Fibroblast of mammary gland (primary cell): ENCODE data around the gene PARP1.
"Not testable (repeated sequence)": the region's sequence is repeated elsewhere in the genome, so short reads cannot be mapped to it uniquely, and the experiment has no call there.

Source experiments
- DNase-seq: peaks from one replicate; pipeline ENCODE4 v3.0.0-alpha.2; 2010; ENCODE audit warnings: low read depth
- H3K4me3 ChIP-seq: 2 replicates; pipeline ENCODE4 v1.5.1; 2011; ENCODE audit warnings: low read depth, mild to moderate bottlenecking, low read length, moderate library complexity; ENCODE audit not compliant: control insufficient read depth
- TF ChIP-seq, protein P1 (sequence below): conservative IDR thresholded peaks from 2 replicates; pipeline ENCODE4 v1.5.1; 2011; ENCODE audit warnings: low read depth, low read length, inconsistent platforms; ENCODE audit not compliant: control insufficient read depth, insufficient read depth

The PARP1 gene

DNA sequence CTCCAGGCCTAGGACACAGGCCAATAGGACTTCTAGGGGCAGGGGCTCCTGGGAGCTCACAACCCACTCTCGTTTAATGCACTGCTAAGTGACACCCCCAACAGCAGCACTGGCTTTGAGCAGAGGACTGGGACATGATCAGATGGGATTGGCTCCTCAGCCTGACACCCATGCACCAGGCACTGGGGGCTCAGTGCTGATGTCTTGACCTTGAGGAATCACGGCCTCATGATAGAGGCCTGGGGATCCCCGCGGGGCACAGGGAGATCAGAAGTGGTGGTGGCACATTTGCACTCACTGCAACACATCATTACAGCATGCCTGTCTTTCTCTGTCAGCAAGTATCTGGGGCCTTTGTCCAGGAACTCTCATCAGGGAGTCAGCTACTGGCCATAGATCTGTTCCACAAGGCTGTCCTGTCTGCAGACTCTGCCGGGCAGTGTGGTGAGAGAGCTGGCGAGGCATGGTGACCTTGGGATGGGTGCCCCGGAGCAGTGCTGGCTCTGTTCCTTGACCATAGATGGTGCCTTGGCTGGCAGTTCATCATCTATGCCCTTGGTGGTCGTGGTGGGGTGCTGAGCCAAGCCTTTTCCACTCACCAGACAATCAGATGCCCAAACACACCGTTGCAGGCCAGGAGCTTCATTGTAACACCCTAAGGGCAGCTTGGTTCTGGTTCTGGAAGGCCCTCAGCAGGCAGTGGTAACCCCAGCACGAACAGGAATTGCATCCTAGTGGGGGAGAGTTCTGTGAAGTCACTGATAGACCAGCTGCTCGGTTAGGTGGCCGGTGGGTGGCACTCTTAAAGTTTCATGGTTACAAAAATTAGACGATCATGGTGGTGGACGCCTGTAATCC is 22.2 kb upstream of the PARP1 start:
- H3K4me3 ChIP-seq, result no peak overlapping the region
- no peak for DNase-seq
- TF ChIP-seq, protein P1, sequence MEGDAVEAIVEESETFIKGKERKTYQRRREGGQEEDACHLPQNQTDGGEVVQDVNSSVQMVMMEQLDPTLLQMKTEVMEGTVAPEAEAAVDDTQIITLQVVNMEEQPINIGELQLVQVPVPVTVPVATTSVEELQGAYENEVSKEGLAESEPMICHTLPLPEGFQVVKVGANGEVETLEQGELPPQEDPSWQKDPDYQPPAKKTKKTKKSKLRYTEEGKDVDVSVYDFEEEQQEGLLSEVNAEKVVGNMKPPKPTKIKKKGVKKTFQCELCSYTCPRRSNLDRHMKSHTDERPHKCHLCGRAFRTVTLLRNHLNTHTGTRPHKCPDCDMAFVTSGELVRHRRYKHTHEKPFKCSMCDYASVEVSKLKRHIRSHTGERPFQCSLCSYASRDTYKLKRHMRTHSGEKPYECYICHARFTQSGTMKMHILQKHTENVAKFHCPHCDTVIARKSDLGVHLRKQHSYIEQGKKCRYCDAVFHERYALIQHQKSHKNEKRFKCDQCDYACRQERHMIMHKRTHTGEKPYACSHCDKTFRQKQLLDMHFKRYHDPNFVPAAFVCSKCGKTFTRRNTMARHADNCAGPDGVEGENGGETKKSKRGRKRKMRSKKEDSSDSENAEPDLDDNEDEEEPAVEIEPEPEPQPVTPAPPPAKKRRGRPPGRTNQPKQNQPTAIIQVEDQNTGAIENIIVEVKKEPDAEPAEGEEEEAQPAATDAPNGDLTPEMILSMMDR, result no peak

DNA sequence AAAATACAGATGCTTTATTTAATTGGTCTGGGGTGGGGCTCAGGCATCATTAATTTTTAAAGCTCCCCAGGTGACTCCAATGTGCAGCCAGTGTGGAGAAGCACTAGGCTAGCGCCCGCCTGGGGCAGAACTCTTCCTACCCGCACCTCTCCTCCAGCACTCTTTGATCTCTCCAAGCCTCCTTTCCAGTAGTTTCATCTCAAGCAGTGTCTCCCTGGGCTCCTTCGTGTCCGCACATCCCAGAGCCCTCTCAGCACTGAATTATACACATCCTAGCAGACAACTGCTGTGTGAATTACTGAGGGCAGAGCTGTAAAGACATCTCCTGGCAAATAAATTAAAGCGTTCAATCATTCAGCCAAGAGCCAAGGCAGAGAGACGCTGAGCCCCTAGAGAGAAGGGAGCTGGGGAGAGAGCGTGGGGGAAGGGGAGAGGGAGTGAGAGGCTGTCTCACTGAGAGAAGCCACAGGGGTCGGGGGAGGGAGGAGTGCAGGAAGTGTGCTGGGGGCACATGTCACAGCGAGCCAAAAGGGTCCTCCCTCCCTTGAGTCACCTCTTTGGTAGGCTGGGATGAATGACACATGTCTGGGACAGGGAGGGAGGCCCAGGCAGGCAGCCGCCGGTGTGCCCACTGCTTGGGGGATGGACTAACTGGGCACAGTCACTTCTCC is 21.0 kb upstream of the PARP1 start:
- DNase-seq, result no peak

DNA sequence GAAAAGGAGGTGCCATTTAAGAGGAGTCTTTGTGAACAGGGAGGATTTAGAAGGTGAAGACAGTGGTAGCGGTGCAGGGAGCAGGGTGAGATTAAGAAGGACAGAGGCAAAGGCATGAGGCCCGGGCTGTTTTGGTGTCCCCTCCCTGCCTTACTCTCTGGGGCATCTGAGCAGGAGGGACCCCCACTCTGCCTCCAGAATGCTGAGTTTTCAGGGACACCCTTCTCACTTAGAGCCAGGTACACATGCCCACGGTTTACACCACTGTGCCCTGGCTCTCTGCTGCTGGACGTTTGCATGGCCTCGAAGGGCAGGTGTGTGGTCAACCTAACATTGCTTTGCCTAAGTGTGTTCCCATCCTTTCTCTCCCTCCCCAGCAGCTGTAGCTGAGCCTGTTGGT is 20.5 kb upstream of the PARP1 start:
- no peak overlapping the region for H3K4me3 ChIP-seq
- DNase-seq, result no peak
- TF ChIP-seq, protein P1, result no peak

More for the DNA sequence above, 21.0 kb upstream of the PARP1 start:
- no peak overlapping the region for H3K4me3 ChIP-seq
- TF ChIP-seq, protein P1, result no peak

DNA sequence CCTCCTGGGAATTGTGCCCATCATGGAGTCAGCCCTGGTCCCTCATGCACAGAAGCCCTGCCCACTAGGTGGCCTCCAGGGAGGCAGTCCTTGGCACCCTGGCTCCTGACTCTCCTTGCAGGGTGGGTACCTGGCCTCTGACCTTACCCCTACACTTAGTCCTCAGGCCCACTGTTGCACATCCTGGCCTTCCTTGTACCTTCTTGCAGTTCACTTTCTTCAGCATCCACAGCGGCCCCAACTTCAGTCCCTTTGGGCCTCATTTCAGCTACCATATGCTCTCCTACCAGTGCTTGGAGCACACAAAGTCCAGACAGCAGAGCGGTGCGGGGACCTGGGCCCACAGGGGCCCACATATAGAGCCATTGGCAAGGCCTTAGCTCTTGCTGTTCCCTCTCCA is 19.2 kb upstream of the PARP1 start:
- TF ChIP-seq, protein P1, result no peak
- DNase-seq, result no peak
- H3K4me3 ChIP-seq, result no peak overlapping the region

DNA sequence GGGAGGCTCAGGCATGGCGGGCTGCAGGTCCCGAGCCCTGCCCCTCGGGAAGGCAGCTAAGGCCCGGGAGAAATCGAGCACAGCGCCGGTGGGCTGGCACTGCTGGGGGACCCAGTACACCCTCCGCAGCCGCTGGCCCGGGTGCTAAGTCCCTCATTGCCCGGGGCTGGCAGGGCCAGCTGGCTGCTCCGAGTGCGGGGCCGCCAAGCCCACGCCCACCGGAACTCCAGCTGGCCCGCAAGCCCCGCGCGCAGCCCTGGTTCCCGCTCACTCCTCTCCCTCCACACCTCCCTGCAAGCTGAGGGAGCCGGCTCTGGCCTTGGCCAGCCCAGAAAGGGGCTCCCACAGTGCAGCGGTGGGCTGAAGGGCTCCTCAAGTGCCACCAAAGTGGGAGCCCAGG is 18.5 kb upstream of the PARP1 start:
- not testable (repeated sequence) for DNase-seq, H3K4me3 ChIP-seq

DNA sequence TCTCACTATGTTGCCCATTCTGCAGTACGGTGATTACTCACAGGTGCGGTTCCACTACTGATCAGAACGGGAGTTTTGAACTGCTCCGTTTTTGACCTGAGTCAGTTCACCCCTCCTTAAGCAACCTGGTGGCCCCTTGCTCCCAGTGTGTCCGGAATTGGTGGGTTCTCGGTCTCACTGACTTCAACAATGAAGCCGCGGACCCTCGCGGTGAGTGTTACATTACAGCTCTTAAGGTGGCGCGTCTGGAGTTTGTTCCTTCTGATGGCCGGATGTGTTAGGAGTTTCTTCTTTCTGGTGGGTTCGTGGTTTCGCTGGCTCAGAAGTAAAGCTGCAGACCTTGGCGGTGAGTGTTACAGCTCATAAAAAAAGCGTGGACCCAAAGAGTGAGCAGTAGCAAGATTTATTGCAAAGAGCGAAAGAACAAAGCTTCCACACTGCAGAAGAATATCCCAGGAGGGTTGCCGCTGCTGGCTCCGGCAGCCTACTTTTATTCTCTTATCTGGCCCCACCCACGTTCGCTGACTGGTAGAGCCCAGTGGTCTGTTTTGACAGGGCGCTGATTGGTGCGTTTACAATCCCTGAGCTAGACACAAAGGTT is 17.6 kb upstream of the PARP1 start:
- TF ChIP-seq, protein P1, result no peak
- DNase-seq, result peak; percentile 22
- no peak overlapping the region for H3K4me3 ChIP-seq

DNA sequence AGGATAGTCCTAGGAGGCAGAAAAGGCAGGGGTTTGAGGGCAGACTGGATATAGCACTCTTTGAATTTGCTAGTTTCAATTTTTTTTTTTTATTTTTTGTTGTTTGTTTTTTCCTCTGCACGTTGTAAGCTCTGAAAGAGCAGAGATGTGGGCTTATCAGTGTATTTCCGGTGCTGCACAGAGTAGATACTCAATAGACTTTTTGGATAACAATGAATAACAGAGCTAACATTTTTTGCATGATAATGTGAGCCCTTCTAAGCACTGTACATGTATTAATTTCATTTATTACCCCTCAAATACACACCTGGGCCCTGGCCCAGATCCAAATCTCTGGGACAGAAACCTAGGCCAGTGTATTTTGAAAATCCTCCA is 17.1 kb upstream of the PARP1 start:
- TF ChIP-seq, protein P1, result no peak
- H3K4me3 ChIP-seq, result no peak overlapping the region
- DNase-seq, result no peak
